Measurements from ENCODE around the gene LMNA. TPM values are rescaled to one million over a fixed set of nuclear protein-coding genes. Genes with fewer than 3 reads are reported as not detected.
"Not testable (repeated sequence)": the region's sequence is repeated elsewhere in the genome, so short reads cannot be mapped to it uniquely, and the experiment has no call there.

The LMNA gene
- total RNA-seq, 6 experiments from 2014 or later = 79.4 to 129 (median 98.8) TPM

DNA sequence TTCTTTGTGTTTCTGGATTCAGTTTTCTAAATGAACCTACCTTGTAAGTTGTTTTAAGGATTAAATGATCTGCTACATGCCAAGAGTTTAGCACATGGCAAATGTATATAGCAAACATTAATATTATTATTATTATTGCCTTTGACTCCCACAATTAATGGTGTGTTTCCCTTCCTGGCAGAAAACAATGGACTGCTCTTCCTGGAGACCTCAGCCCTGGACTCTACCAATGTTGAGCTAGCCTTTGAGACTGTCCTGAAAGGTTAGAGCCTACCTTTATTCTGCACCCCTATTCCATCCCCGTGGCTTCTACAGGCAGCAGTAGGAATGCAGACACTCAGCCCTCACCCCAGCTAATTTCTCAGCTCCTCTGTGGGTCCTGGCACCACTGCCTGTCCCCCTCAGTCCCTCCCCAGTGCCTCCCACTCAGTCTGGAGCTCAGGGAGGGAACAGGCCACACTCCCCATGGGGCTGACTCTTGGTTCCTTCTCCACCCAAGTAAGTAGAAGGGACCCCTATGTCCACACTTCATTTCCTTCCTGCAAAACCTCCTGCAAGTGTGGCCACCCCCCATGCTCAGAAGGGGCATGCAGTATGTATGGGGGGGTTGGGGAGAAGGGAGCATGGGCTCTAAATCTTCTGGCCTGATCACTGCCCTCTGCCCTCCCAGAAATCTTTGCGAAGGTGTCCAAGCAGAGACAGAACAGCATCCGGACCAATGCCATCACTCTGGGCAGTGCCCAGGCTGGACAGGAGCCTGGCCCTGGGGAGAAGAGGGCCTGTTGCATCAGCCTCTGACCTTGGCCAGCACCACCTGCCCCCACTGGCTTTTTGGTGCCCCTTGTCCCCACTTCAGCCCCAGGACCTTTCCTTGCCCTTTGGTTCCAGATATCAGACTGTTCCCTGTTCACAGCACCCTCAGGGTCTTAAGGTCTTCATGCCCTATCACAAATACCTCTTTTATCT lies 44.7 kb upstream of the LMNA start:
- no peak overlapping the region for H3K4me3 ChIP-seq
- DNase-seq = peak; percentile 85 to 96 (median 92)
- H3K27ac ChIP-seq = peak overlapping the region; percentile 41 to 64 (median 63)
- 83% methylated on average over 1 of the region's 3 CpGs for WGBS (ENCODE audit: insufficient coverage, low coverage, low lambda C conversion rate, missing lambda C conversion rate)
- no peaks in the 10 kb centered on the region for H3K36me3 ChIP-seq
- peak; percentile 37 for TF ChIP-seq POLR2A (IDR thresholded peaks at IDR 0.05)
- TF ChIP-seq, protein P1, sequence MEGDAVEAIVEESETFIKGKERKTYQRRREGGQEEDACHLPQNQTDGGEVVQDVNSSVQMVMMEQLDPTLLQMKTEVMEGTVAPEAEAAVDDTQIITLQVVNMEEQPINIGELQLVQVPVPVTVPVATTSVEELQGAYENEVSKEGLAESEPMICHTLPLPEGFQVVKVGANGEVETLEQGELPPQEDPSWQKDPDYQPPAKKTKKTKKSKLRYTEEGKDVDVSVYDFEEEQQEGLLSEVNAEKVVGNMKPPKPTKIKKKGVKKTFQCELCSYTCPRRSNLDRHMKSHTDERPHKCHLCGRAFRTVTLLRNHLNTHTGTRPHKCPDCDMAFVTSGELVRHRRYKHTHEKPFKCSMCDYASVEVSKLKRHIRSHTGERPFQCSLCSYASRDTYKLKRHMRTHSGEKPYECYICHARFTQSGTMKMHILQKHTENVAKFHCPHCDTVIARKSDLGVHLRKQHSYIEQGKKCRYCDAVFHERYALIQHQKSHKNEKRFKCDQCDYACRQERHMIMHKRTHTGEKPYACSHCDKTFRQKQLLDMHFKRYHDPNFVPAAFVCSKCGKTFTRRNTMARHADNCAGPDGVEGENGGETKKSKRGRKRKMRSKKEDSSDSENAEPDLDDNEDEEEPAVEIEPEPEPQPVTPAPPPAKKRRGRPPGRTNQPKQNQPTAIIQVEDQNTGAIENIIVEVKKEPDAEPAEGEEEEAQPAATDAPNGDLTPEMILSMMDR (IDR thresholded peaks at IDR 0.05) = no peak
- H3K4me1 ChIP-seq = peaks cover 0 to 20% (median 10%) of the 10 kb centered on the region in 4 donors
- ATAC-seq = peak; percentile 88 to 94 (median 92)
- no peaks in the 10 kb centered on the region for H3K27me3 ChIP-seq
- intact Hi-C loops (cut with DNase I) = loop anchor here in 1 of 2 donors (10.0 kb wide), 1 partner anchor 65 kb away; no protein-coding TSS in a partner anchor
- H3K9me3 ChIP-seq = no peaks in the 10 kb centered on the region

DNA sequence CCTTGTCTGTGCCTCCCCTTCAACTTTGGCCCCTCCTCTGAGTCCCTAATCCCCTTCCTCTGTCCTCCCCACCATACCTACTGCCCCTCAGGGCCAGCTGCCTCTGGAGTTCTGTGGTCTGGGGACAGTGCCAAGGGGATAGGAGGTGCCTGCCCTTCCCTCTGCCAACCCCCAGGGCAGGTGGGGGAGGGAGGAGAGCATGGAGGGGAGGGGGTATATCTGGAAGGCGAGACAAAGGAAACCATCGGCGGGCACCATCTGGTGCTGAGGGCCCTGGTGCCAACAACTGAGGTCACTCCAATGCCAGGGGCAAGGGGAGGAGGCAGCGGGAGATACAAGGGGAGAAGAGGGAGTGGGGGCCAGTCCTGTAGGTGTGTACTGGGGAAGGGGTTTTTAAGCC lies 44.0 kb upstream of the LMNA start:
- Histone ChIP-seq H3K4me1 (peaks cover 0 to 25% (median 13%) of the 10 kb centered on the region in 4 donors), H3K27me3 (no peaks in the 10 kb centered on the region), H3K9me3 (no peaks in the 10 kb centered on the region), H3K27ac (peak overlapping the region; percentile 41 to 60 (median 47)), H3K4me3 (no peak overlapping the region), H3K36me3 (no peaks in the 10 kb centered on the region)
- WGBS (ENCODE audit: insufficient coverage, low coverage, low lambda C conversion rate, missing lambda C conversion rate) = 21% methylated on average over 2 of the region's 4 CpGs
- no peak for TF ChIP-seq POLR2A (IDR thresholded peaks at IDR 0.05)
- TF ChIP-seq, protein P1 (IDR thresholded peaks at IDR 0.05) = no peak
- peak; percentile 23 to 61 (median 30) for ATAC-seq
- intact Hi-C loops (cut with DNase I) = no loop called here
- peak in 1 of 3 donors; percentile 58 for DNase-seq

DNA sequence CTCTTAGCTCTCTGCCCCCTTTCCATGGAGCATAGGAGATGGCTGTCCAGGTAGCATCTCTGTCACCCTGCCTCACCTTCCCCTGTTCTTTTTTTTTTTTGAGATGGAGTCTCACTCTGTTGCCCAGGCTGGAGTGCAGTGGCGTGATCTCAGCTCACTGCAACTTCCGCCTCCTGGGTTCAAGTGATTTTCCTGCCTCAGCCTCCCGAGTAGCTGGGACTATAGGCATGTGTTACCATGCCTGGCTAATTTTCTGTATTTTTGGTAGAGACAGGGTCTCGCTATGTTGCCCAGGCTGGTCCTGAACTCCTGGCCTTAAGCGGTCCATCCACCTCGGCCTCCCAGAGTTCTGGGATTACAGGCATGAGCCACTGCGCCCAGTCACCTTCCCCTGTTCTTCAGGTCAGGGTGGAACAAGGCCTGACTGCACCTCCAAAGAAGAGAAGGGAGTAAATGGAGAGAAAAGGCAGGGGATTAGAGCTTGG lies 43.1 kb upstream of the LMNA start:
- H3K9me3 ChIP-seq; H3K27ac ChIP-seq; H3K27me3 ChIP-seq; H3K4me3 ChIP-seq; DNase-seq; intact Hi-C loops (cut with DNase I); H3K36me3 ChIP-seq; ATAC-seq: not testable (repeated sequence)
- peaks cover 0 to 33% (median 13%) of the 10 kb centered on the region in 4 donors for H3K4me1 ChIP-seq
- WGBS (ENCODE audit: insufficient coverage, low coverage, low lambda C conversion rate, missing lambda C conversion rate) = 91% methylated on average over 6 of the region's 7 CpGs

- Histone ChIP-seq H3K27ac (no peak overlapping the region), H3K36me3 (no peaks in the 10 kb centered on the region)
- no peak for TF ChIP-seq POLR2A (IDR thresholded peaks at IDR 0.05)
These were observed 42.3 kb upstream of the LMNA start for GRCh38 chr1:156072251-156072650.

DNA sequence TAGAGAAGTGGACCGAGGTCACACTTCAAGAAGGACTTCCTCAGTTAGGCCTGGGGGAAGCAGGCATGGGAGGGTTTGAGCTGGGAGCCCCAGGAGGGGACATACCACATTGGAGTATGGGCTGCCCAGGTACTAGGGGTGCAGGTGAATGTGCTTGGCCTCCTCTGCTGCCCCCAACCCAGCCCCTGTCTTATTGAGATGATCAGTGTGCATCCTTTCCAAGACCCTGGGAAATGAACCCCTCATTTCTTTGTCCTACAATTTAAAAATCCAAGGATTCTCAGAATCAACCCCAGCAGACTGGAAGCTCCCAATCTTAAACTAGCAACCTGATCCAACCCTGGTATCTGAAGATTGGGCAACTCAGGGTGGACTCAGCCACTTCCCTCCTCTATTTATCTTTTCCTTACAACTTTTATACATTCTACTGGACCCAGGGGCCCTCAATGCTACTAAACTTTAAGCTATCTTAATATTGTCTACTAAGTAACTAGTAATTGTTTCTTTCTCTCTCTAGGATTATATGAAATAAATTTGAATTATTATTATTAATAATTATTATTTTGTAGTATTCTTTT lies 41.3 kb upstream of the LMNA start:
- Histone ChIP-seq H3K9me3 (no peaks in the 10 kb centered on the region), H3K36me3 (no peaks in the 10 kb centered on the region), H3K27me3 (no peaks in the 10 kb centered on the region), H3K27ac (no peak overlapping the region), H3K4me1 (peaks cover 0 to 37% (median 13%) of the 10 kb centered on the region in 4 donors), H3K4me3 (no peak overlapping the region)
- intact Hi-C loops (cut with DNase I) = no loop called here
- 0% methylated on average over 1 of the region's 1 CpG for WGBS (ENCODE audit: insufficient coverage, low coverage, low lambda C conversion rate, missing lambda C conversion rate)
- TF ChIP-seq, protein P1 (IDR thresholded peaks at IDR 0.05) = no peak
- no peak for TF ChIP-seq POLR2A (IDR thresholded peaks at IDR 0.05)
- DNase-seq (no peak), ATAC-seq (no peak)

More at GRCh38 chr1:156072251-156072650, 42.3 kb upstream of the LMNA start:
- no peak for DNase-seq
- Histone ChIP-seq H3K27me3 (no peaks in the 10 kb centered on the region), H3K4me1 (peaks cover 0 to 37% (median 13%) of the 10 kb centered on the region in 4 donors), H3K9me3 (no peaks in the 10 kb centered on the region), H3K4me3 (no peak overlapping the region)
- intact Hi-C loops (cut with DNase I) = no loop called here
- no peak for ATAC-seq
- 61% methylated on average over 5 of the region's 6 CpGs for WGBS (ENCODE audit: insufficient coverage, low coverage, low lambda C conversion rate, missing lambda C conversion rate)

Measured in right lobe of liver (tissue), 6 donors.